GM19468 (cell line): Measurements from ENCODE around the gene CDH12.
"Not testable (repeated sequence)": the region's sequence is repeated elsewhere in the genome, so short reads cannot be mapped to it uniquely, and the experiment has no call there.

Experiments
- ATAC-seq: cut with Tn5 transposase; IDR thresholded peaks from one replicate; pipeline ENCODE4 v1.9.1; 2021; ENCODE audit warnings: mild to moderate bottlenecking, moderate library complexity, moderate number of reproducible peaks; ENCODE audit not compliant: unreplicated experiment; ENCODE audit errors: extremely low read depth

The CDH12 gene

GRCh38 chr5:22852807-22853660 lies at the start of gene CDH12:
CDH12 (minus strand) TSS chr5:22853344.
- no peak for ATAC-seq

GRCh38 chr5:22901885-22902284 lies 48.7 kb upstream of the CDH12 start:
- no peak for ATAC-seq

GRCh38 chr5:22900801-22901310 lies 47.7 kb upstream of the CDH12 start:
- ATAC-seq, result no peak

GRCh38 chr5:22899341-22899740 lies 46.2 kb upstream of the CDH12 start:
- no peak for ATAC-seq

- no peak for ATAC-seq
Measured at GRCh38 chr5:22896152-22896551, 43.0 kb upstream of the CDH12 start.

GRCh38 chr5:22892441-22892840 lies 39.3 kb upstream of the CDH12 start:
- ATAC-seq, result no peak

GRCh38 chr5:22889720-22890119 lies 36.6 kb upstream of the CDH12 start:
- no peak for ATAC-seq

GRCh38 chr5:22887566-22887965 lies 34.4 kb upstream of the CDH12 start:
- no peak for ATAC-seq

- ATAC-seq, result not testable (repeated sequence)
Measured at GRCh38 chr5:22858911-22859310, 5.8 kb upstream of the CDH12 start.

- no peak for ATAC-seq
Measured at GRCh38 chr5:22855824-22856223, 2.7 kb upstream of the CDH12 start.

- ATAC-seq, result no peak
Measured at GRCh38 chr5:22850981-22851380, 2.2 kb downstream of the CDH12 start.

GRCh38 chr5:22846693-22847092 lies 6.5 kb downstream of the CDH12 start:
- ATAC-seq, result no peak

- ATAC-seq, result no peak
Measured at GRCh38 chr5:22844636-22845035, 8.5 kb downstream of the CDH12 start.

- ATAC-seq, result no peak
Measured at GRCh38 chr5:22844155-22844554, 9.0 kb downstream of the CDH12 start.

- no peak for ATAC-seq
Measured at GRCh38 chr5:22842574-22842973, 10.6 kb downstream of the CDH12 start.

GRCh38 chr5:22837803-22838202 lies 15.3 kb downstream of the CDH12 start:
- no peak for ATAC-seq

- no peak for ATAC-seq
Measured at GRCh38 chr5:22835686-22836085, 17.5 kb downstream of the CDH12 start.

- no peak for ATAC-seq
Measured at GRCh38 chr5:22793463-22793862, 59.7 kb downstream of the CDH12 start.

- ATAC-seq, result no peak
Measured at GRCh38 chr5:22787807-22788206, 65.3 kb downstream of the CDH12 start.

GRCh38 chr5:22787398-22787797 lies 65.7 kb downstream of the CDH12 start:
- no peak for ATAC-seq

GRCh38 chr5:22780756-22781155 lies 72.4 kb downstream of the CDH12 start:
- no peak for ATAC-seq

GRCh38 chr5:22779499-22779898 lies 73.6 kb downstream of the CDH12 start:
- no peak for ATAC-seq
